ENCODE results near the gene SLC27A4. TPM values are rescaled to one million over a fixed set of nuclear protein-coding genes. Genes with fewer than 3 reads are reported as not detected.

SLC27A4 gene
- total and polyA plus RNA-seq, 2 of the 13 experiments (the other 11 are each of a cell fraction or from before 2014, with no cell fraction given), result 10.6 to 18.8 TPM

GRCh38 chr9:128296340-128297220 is 43.7 kb upstream of the SLC27A4 start (continued):
- TF ChIP-seq TBX3 (IDR thresholded peaks at IDR 0.05; ENCODE audit: borderline replicate concordance) (0 out of 2 replicates have a peak, but pooled peaks have one; percentile 8), CREB1 (IDR thresholded peaks at IDR 0.05) (no peak), CREB1 (CRISPR knock-in tag; IDR thresholded peaks at IDR 0.05) (0 out of 2 replicates have a peak, but pooled peaks have one; percentile 34), RCOR2 (CRISPR knock-in tag; IDR thresholded peaks at IDR 0.05) (peak; percentile 22; the same call in 1 of the 2 replicates), HOXA5 (CRISPR knock-in tag; IDR thresholded peaks at IDR 0.05) (peak; percentile 30; the same call in 1 of the 2 replicates), HDAC2 (CRISPR knock-in tag; IDR thresholded peaks at IDR 0.05) (peak; percentile 57; the same call in 1 of the 2 replicates), PLRG1 (conservative IDR thresholded peaks at IDR 0.05) (no peak), TARDBP (CRISPR knock-in tag; IDR thresholded peaks at IDR 0.05) (0 out of 2 replicates have a peak, but pooled peaks have one; percentile 44), ZFY (CRISPR knock-in tag; IDR thresholded peaks at IDR 0.05) (peak; percentile 17; the same call in 1 of the 2 replicates), SRY (CRISPR knock-in tag; IDR thresholded peaks at IDR 0.05) (peak; percentile 42; the same call in 1 of the 2 replicates), CEBPB (IDR thresholded peaks at IDR 0.05; ENCODE audit: borderline replicate concordance, low read depth, low read length) (peak; percentile 51; the same call in 1 of the 2 replicates), ZNF331 (CRISPR knock-in tag; IDR thresholded peaks at IDR 0.05) (0 out of 2 replicates have a peak, but pooled peaks have one; percentile 24), SSRP1 (CRISPR knock-in tag; IDR thresholded peaks at IDR 0.05) (peak; percentile 27; the same call in 1 of the 2 replicates), FOXA3 (CRISPR knock-in tag; IDR thresholded peaks at IDR 0.05) (peak; percentile 24; the same call in 1 of the 2 replicates), NONO (IDR thresholded peaks at IDR 0.05) (no peak), NONO (CRISPR knock-in tag; conservative IDR thresholded peaks at IDR 0.05) (0 out of 2 replicates have a peak, but pooled peaks have one; percentile 21), ZNF562 (CRISPR knock-in tag; IDR thresholded peaks at IDR 0.05; ENCODE audit: borderline replicate concordance) (no peak)
- TF ChIP-seq, protein P1, sequence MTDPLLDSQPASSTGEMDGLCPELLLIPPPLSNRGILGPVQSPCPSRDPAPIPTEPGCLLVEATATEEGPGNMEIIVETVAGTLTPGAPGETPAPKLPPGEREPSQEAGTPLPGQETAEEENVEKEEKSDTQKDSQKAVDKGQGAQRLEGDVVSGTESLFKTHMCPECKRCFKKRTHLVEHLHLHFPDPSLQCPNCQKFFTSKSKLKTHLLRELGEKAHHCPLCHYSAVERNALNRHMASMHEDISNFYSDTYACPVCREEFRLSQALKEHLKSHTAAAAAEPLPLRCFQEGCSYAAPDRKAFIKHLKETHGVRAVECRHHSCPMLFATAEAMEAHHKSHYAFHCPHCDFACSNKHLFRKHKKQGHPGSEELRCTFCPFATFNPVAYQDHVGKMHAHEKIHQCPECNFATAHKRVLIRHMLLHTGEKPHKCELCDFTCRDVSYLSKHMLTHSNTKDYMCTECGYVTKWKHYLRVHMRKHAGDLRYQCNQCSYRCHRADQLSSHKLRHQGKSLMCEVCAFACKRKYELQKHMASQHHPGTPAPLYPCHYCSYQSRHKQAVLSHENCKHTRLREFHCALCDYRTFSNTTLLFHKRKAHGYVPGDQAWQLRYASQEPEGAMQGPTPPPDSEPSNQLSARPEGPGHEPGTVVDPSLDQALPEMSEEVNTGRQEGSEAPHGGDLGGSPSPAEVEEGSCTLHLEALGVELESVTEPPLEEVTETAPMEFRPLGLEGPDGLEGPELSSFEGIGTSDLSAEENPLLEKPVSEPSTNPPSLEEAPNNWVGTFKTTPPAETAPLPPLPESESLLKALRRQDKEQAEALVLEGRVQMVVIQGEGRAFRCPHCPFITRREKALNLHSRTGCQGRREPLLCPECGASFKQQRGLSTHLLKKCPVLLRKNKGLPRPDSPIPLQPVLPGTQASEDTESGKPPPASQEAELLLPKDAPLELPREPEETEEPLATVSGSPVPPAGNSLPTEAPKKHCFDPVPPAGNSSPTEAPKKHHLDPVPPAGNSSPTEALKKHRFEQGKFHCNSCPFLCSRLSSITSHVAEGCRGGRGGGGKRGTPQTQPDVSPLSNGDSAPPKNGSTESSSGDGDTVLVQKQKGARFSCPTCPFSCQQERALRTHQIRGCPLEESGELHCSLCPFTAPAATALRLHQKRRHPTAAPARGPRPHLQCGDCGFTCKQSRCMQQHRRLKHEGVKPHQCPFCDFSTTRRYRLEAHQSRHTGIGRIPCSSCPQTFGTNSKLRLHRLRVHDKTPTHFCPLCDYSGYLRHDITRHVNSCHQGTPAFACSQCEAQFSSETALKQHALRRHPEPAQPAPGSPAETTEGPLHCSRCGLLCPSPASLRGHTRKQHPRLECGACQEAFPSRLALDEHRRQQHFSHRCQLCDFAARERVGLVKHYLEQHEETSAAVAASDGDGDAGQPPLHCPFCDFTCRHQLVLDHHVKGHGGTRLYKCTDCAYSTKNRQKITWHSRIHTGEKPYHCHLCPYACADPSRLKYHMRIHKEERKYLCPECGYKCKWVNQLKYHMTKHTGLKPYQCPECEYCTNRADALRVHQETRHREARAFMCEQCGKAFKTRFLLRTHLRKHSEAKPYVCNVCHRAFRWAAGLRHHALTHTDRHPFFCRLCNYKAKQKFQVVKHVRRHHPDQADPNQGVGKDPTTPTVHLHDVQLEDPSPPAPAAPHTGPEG (CRISPR knock-in tag; IDR thresholded peaks at IDR 0.05), result peak; percentile 20; the same call in 1 of the 2 replicates
- TF ChIP-seq, protein P2, sequence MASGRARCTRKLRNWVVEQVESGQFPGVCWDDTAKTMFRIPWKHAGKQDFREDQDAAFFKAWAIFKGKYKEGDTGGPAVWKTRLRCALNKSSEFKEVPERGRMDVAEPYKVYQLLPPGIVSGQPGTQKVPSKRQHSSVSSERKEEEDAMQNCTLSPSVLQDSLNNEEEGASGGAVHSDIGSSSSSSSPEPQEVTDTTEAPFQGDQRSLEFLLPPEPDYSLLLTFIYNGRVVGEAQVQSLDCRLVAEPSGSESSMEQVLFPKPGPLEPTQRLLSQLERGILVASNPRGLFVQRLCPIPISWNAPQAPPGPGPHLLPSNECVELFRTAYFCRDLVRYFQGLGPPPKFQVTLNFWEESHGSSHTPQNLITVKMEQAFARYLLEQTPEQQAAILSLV (CRISPR knock-in tag; IDR thresholded peaks at IDR 0.05; ENCODE audit: borderline replicate concordance), result 0 out of 2 replicates have a peak, but pooled peaks have one; percentile 26
- TF ChIP-seq, protein P3, sequence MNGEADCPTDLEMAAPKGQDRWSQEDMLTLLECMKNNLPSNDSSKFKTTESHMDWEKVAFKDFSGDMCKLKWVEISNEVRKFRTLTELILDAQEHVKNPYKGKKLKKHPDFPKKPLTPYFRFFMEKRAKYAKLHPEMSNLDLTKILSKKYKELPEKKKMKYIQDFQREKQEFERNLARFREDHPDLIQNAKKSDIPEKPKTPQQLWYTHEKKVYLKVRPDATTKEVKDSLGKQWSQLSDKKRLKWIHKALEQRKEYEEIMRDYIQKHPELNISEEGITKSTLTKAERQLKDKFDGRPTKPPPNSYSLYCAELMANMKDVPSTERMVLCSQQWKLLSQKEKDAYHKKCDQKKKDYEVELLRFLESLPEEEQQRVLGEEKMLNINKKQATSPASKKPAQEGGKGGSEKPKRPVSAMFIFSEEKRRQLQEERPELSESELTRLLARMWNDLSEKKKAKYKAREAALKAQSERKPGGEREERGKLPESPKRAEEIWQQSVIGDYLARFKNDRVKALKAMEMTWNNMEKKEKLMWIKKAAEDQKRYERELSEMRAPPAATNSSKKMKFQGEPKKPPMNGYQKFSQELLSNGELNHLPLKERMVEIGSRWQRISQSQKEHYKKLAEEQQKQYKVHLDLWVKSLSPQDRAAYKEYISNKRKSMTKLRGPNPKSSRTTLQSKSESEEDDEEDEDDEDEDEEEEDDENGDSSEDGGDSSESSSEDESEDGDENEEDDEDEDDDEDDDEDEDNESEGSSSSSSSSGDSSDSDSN (CRISPR knock-in tag; IDR thresholded peaks at IDR 0.05), result no peak
- TF ChIP-seq, protein P4, sequence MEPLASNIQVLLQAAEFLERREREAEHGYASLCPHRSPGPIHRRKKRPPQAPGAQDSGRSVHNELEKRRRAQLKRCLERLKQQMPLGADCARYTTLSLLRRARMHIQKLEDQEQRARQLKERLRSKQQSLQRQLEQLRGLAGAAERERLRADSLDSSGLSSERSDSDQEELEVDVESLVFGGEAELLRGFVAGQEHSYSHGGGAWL (CRISPR knock-in tag; IDR thresholded peaks at IDR 0.05), result no peak
